IPS DF 4.7 (cell line): ENCODE measurements around the gene MAGEC3.

ENCODE experiments used
- DNase-seq: peaks from one replicate; pipeline ENCODE4 v3.0.0-alpha.2; 2013; ENCODE audit warnings: low spot score; ENCODE audit errors: extremely low read depth

The MAGEC3 gene

DNA sequence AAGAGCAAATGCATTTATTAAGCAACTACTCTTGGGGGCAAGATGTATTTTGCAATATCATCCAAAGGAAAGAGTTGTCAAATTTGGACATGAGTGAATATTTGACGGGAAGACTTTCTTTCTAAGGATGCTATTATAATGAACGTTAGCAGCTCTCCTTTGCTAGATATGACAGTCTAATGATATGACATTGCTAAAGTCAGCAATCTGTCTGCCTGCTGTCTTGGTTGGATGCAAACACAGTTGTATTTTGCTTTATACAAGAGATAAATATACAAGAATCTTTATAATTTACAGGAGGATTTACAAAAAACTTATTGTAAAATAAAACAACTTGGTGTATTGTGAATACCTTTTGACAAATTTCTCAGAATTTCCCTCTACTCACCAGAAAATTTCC, 103.1 kb downstream of the MAGEC3 start:
- no peak for DNase-seq

- no peak for DNase-seq
Observed at GRCh38 chrX:141945426-141945825, 107.3 kb downstream of the MAGEC3 start.

DNA sequence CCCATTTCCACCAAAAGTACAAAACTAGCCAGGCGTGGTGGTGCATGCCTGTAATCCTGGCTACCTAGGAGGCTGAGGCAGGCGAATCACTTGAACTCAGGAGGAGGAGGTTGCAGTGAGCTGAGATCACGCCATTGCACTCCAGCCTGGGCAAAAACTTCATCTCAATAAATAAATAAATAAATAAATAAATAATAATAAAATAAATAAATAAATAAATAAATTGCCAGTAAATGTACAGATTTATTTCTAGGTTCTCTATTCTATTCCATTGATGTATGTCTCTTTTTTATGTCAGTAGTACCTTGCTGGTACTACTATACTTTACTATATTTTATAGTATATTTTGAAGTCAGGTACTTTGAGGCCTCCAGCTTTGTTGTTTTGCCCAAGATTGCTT, 109.2 kb downstream of the MAGEC3 start:
- no peak for DNase-seq
